ENCODE measurements around the gene ANO3.

The ANO3 gene

DNA sequence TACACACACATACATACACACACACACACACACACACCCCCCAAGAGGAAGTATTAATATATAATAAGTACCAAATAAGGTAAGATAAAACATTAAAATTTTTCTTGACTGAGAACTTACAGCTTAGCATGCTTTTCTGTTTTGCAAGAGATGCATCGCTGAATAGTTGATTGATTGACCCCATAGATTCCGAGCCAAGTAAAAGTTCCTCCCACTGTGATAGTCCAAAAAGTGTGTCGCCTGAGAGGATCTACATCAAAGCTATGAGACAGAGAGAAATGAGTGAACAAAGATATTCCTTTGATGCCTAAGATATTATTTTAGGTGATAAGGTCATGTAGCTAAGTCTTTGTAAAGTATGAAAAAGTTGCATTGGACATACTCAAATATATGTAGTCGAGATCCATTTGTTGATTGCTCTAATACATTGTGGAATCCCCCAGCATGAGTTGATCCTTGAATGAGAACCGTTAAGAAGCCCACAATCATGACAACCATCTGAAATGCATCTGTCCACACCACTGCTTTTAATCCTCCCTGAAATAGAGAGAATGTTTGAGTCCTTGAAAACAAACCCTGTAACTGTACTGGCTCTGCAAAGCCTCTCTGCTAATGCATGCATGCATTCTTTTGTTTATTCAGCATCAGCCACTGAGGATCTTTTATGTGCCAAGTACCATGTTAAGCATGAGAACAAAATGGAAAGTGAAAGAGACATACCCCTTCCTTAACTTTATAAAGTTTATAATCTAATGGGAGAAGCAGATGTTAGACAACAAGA is 371.7 kb downstream of the ANO3 start:
- DNase-seq (ENCODE audit: extremely low spot score) = no peak
- ChIA-PET CTCF (interaction anchor here (1.3 to 1.4 kb wide), 2 partner anchors 8 to 12 kb away, joined by 3 read pairs; no protein-coding TSS in a partner anchor), POLR2A (no interaction called here)
- TF ChIP-seq, protein P1, sequence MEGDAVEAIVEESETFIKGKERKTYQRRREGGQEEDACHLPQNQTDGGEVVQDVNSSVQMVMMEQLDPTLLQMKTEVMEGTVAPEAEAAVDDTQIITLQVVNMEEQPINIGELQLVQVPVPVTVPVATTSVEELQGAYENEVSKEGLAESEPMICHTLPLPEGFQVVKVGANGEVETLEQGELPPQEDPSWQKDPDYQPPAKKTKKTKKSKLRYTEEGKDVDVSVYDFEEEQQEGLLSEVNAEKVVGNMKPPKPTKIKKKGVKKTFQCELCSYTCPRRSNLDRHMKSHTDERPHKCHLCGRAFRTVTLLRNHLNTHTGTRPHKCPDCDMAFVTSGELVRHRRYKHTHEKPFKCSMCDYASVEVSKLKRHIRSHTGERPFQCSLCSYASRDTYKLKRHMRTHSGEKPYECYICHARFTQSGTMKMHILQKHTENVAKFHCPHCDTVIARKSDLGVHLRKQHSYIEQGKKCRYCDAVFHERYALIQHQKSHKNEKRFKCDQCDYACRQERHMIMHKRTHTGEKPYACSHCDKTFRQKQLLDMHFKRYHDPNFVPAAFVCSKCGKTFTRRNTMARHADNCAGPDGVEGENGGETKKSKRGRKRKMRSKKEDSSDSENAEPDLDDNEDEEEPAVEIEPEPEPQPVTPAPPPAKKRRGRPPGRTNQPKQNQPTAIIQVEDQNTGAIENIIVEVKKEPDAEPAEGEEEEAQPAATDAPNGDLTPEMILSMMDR (IDR thresholded peaks at IDR 0.05; ENCODE audit: control extremely low read depth, extremely low read depth, low read depth, missing control alignments) = no peak

DNA sequence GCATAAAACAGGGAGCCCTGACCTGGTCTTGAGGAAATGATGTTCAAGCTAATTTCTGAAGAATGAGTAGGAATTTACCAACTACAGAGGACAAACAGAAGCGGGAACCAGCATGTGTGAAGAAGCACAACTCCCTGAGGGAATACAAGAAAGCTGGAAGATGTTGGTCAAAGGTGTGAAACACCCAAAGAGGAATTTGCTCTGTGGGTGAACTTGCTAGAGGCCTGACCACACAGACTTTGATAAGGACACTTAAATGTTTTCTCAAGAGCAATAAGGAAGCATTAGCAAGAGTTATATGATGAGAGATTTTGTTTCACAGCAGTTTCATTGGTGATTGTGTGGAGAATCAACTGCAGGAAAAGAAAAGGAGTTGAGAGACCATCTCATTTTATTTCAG is 372.3 kb downstream of the ANO3 start:
- CTCF ChIA-PET = no interaction called here
- POLR2A ChIA-PET = no interaction called here
- no peak for DNase-seq (ENCODE audit: extremely low spot score)
- TF ChIP-seq, protein P1 (IDR thresholded peaks at IDR 0.05; ENCODE audit: control extremely low read depth, extremely low read depth, low read depth, missing control alignments) = no peak

DNA sequence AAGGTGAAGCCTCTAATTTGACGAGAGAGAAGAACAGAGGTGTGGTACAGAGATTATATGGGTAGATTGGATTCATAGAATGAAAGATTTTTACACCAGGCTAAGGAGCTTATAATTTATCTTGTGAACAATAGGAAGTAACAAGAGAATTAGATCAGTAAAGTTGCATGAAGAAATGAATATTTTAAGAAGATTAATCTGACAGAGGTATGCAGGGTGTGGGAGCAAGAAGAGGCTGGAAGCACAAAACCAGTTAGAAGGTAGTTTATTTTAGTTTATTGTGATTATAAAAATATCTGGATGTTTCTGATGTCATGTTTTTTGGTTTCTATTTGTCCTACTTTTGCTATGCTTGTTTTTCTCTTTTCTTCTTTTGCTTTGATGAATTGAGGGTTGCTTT is 374.3 kb downstream of the ANO3 start:
- TF ChIP-seq, protein P1 (IDR thresholded peaks at IDR 0.05; ENCODE audit: control extremely low read depth, extremely low read depth, low read depth, missing control alignments) = no peak
- no peak for DNase-seq (ENCODE audit: extremely low spot score)
- POLR2A ChIA-PET = no interaction called here
- CTCF ChIA-PET = no interaction called here

DNA sequence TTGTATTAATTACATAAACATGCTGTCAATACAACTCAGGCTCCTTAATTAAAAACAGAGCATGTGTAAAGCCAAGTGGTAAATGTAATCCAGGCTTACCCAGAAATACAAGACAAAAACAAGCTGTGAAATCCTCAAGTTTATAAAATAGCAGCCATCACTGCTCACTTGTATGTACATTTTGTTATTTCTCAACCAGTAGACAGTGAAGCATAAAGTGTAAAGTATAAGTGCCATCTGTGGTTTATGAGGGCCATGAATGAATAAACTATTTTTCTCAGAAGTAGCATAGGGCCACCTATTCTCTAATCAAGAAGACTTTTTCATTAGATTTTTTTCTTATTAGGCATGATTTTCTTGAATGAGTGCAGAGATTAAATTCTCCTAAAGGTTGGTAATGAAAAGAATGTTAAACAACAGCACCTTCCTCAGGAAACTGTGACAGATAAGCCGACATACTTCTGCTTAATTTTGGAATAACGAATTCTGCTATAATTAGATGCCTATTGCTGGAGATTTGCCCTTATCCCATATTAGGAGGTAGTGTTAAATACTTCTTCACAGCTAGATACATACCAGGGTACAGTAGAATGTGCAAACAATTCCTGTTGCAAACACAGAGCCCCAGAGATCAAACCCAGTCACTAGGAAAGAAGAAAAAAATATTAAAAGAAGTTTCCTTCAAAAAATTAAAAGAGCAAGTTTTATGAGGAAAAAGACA is 377.0 kb downstream of the ANO3 start:
- ChIA-PET POLR2A (no interaction called here), CTCF (no interaction called here)
- TF ChIP-seq, protein P1 (IDR thresholded peaks at IDR 0.05; ENCODE audit: control extremely low read depth, extremely low read depth, low read depth, missing control alignments) = no peak
- no peak for DNase-seq (ENCODE audit: extremely low spot score)

DNA sequence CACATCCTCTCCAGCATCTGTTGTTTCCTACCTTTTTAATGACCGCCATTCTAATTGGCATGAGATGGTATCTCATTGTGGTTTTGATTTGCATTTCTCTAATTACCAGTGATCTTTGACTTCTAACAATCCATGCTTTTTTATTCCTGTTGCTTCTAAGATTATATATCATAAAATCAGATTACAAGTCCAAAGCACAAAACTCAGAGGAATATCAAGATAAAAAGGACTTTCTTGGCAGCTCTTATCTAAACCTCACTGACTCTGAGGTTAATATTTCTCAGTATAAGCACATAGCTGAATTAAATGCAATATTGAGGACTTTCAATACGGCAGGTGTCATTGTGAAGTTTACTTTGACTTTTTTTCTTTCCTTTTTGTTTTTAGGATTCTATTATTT is 378.6 kb downstream of the ANO3 start:
- CTCF ChIA-PET = no interaction called here
- TF ChIP-seq, protein P1 (IDR thresholded peaks at IDR 0.05; ENCODE audit: control extremely low read depth, extremely low read depth, low read depth, missing control alignments) = no peak
- POLR2A ChIA-PET = no interaction called here
- no peak for DNase-seq (ENCODE audit: extremely low spot score)

DNA sequence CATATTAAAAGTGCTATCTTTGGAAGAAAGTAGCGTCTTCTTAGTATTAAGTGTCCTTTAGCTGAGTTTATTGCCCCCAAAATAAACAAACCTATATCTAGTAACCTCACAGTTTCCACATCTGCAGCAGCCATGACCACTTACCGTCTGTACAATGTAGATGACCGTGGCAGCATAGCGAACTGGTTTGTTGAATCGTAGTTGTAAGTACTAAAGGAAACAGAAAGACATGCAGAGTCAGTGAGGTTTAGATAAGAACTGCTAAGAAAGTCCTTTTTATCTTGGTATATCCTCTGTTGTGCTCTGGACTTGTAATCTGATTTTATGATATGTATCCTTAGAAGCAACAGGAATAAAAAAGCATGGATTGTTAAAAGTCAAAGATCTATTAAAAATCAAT is 380.6 kb downstream of the ANO3 start:
- CTCF ChIA-PET = no interaction called here
- DNase-seq (ENCODE audit: extremely low spot score) = no peak
- POLR2A ChIA-PET = no interaction called here
- TF ChIP-seq, protein P1 (IDR thresholded peaks at IDR 0.05; ENCODE audit: control extremely low read depth, extremely low read depth, low read depth, missing control alignments) = no peak

Data from GM10248 (cell line).